C4-2B (cell line): ENCODE measurements around the gene TECPR1.
A peak's percentile ranks its signal among the peaks of the same experiment; 100 is the strongest.

Experiments used
- H3K27ac ChIP-seq: fragments of 450-650 bp; 2 replicates; pipeline ENCODE4 v1.5.1; 2017
- CTCF ChIP-seq: fragments of 450-650 bp; conservative IDR thresholded peaks from 2 replicates; pipeline ENCODE4 v1.5.1; 2017; ENCODE audit warnings: mild to moderate bottlenecking
- ZFX ChIP-seq: fragments of 450-650 bp; IDR thresholded peaks from 2 replicates; pipeline ENCODE4 v1.6.1; 2017

The TECPR1 gene

GRCh38 chr7:98294326-98294725 lies 42.3 kb upstream of the TECPR1 start:
- TF ChIP-seq CTCF (no peak), ZFX (no peak)
- peak overlapping the region; percentile 69 for H3K27ac ChIP-seq

GRCh38 chr7:98293746-98294145 lies 41.7 kb upstream of the TECPR1 start:
- H3K27ac ChIP-seq = no peak overlapping the region
- no peak for TF ChIP-seq ZFX
- no peak for TF ChIP-seq CTCF

- TF ChIP-seq CTCF = no peak
- TF ChIP-seq ZFX = no peak
- no peak overlapping the region for H3K27ac ChIP-seq
Measured at GRCh38 chr7:98293265-98293664, 41.2 kb upstream of the TECPR1 start.

GRCh38 chr7:98291717-98292116 lies 39.7 kb upstream of the TECPR1 start:
- no peak overlapping the region for H3K27ac ChIP-seq
- TF ChIP-seq ZFX (no peak), CTCF (no peak)

- no peak for TF ChIP-seq CTCF
- TF ChIP-seq ZFX = no peak
- no peak overlapping the region for H3K27ac ChIP-seq
Measured at GRCh38 chr7:98289333-98289875, 37.4 kb upstream of the TECPR1 start.

- TF ChIP-seq CTCF (no peak), ZFX (no peak)
- no peak overlapping the region; the same call in 1 of the 2 replicates for H3K27ac ChIP-seq
Measured at GRCh38 chr7:98288064-98288823, 36.2 kb upstream of the TECPR1 start.

GRCh38 chr7:98287486-98287959 lies 35.5 kb upstream of the TECPR1 start:
- TF ChIP-seq ZFX = no peak
- no peak for TF ChIP-seq CTCF
- H3K27ac ChIP-seq = no peak overlapping the region; the same call in 1 of the 2 replicates
